ENCODE measurements around the gene NHSL2.

DNA sequence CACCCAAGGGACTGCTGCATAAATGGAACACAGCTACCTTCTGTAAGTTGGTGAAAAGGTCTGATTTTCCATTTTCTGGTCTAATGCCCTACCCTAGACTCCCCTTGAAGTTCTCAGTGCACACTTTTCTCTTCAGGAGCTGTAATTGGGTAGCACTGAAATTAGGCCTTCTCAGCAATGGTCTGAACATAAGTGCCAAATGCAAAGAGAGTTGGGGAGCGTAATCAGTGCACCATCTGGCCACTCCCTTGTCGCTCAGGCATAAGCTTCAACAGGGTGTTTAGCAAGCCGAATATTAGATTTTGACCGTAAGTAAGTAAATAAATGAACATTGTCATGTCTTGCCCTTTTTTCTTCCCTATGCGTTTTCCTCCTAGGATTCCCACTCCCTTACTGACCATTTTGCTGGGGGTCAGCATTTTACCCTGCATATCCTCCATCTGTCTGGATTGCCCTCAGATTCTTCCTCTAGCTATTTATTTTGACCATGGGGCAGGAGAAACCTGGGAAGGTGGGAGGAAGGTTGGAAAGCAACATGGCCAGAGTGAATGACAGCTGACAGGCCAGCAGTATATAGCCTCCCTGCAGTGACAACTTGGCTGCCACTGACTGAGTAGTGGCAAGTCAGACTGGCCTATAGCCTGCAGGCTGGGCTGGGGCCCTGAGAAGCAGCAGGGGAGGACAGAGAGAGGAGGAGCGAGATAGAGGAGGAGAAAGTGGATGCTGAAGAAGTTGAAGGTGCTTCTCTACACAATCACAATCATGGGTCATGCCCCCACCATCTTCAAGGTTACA is 2.7 kb downstream of the NHSL2 start:
- no peak for TF ChIP-seq SUZ12 (IDR thresholded peaks at IDR 0.05; ENCODE audit: extremely low read depth, insufficient read depth, insufficient read length)
- TF ChIP-seq ZNF274 (IDR thresholded peaks at IDR 0.05; ENCODE audit: low read depth, low read length) = no peak

Data from NT2/D1 (cell line).